G401 (cell line): ENCODE results near the gene GLT1D1. TPM values are rescaled to one million over a fixed set of nuclear protein-coding genes. Genes with fewer than 3 reads are reported as not detected.
"Not testable (repeated sequence)": the region's sequence is repeated elsewhere in the genome, so short reads cannot be mapped to it uniquely, and the experiment has no call there.

ENCODE experiments used
- DNase-seq: peaks from one replicate; pipeline ENCODE4 v3.0.0-alpha.2; 2015; ENCODE audit warnings: low spot score
- in situ Hi-C: cut with HindIII; loops from 2 replicates; pipeline ENCODE4 v1.10.0; 2016; ENCODE audit warnings: low sequenced_read_pairs, mixed read lengths
- total RNA-seq: library from RNA; depleted of rRNA; stranded (reverse); fragments of >200 nt; shearing (Covaris generic); gene quantifications from 2 replicates; pipeline ENCODE4 v1.2.3, GENCODE V29; 2014

The GLT1D1 gene
- total RNA-seq, 1 experiment from 2014 or later: 0.14 TPM

DNA sequence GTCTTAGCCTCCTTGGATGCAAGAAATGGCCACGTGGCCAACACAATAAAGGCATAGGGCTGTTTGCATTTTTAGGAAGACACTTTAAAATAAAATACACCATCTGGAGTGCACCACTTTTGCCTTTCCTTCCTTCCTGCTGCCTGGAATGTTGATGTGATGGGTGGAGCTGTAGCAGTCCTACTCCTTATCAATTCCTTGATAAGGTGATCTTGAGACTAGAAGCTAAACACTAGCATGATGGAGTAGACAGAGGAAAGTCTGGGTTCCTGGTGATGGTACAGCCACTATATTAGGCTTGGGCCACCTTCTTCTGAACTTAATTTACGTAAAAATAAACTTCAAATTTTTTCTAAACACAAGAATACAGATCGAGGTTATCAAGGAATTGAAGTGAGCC lies 2.9 kb upstream of the GLT1D1 start:
- in situ Hi-C loops: no loop called here

DNA sequence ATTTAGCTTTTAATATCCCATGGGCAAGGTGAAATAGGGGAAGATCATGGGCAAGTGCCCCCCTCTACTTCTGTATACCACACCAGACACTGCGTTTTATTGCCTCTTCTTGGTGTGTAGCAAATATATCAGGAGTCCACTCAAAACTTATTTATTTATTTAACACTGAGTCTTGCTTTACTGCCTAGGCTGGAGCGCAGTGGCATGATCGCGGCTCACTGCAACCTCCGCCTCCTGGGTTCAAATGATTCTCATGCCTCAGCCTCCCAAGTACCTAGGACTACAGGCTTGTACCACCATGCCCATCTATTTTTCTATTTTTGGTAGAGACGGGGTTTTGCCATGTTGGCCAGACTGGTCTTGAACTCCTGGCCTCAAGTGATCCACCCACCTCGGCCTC lies 1.8 kb upstream of the GLT1D1 start:
- DNase-seq, in situ Hi-C loops: not testable (repeated sequence)

More for the DNA sequence above, 2.9 kb upstream of the GLT1D1 start:
- DNase-seq: no peak

DNA sequence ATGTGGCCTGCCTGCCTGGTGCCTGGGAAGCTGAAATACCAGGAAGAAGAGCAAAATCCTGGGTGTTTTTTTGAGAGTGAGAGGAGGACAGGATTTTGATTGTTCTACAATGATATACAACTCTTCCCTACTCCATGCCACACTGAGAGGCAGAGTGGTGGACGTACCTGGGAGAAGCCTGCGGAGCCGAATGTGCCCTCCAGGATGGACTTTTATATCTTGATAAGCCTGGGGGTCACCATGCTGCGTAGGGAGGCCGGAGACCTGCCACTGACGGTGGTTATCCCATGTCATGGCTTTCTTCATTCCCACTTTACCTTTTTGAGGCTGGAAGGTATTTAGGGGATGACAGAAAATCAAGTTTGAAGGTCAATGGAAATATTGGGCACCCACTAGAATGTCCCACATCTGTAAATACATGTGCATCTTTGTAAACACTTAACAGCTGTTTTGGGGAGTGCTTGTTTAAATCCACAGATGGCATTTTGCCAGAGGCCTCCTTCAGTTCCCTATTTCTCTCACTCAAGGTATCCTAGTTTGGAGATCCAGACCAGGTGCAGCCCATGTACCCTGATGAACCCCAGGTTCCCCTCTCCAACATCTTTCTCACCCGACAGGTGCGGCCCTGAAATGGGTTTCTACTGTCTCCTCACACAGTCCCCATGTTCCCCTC lies 1.1 kb upstream of the GLT1D1 start:
- in situ Hi-C loops: no loop called here
- DNase-seq: no peak

DNA sequence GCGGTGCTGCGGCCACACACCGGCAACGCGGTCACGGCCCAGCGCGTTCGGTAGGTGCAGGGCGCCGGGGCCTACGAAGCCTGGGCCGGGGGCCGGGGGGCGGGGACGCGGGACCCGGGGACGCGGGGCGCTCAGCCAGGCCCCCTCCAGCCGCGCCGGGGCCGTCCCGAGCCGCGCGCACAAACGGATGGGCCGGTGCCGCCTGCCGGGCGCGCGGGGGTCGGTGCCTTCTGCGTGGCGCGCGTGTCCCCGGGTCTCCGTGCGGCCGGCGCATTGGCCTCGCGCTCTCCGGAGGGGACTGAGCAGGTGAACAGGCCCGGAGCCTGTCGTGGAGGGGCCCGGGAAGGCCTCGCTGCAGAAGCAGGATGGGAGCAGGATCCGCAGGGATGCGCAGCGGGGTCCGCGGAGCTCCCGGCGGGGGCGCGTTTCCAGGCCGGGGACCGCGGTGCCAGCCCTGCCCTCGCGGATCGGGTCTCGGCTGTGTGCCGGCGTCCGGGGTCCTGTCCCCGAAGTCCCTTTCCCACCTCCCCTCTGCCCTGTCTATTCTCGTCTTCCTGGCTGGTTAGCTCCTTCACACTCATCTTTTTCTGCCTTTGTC lies 421 bp downstream of the GLT1D1 start:
- in situ Hi-C loops: no loop called here
- peak; percentile 34 for DNase-seq

DNA sequence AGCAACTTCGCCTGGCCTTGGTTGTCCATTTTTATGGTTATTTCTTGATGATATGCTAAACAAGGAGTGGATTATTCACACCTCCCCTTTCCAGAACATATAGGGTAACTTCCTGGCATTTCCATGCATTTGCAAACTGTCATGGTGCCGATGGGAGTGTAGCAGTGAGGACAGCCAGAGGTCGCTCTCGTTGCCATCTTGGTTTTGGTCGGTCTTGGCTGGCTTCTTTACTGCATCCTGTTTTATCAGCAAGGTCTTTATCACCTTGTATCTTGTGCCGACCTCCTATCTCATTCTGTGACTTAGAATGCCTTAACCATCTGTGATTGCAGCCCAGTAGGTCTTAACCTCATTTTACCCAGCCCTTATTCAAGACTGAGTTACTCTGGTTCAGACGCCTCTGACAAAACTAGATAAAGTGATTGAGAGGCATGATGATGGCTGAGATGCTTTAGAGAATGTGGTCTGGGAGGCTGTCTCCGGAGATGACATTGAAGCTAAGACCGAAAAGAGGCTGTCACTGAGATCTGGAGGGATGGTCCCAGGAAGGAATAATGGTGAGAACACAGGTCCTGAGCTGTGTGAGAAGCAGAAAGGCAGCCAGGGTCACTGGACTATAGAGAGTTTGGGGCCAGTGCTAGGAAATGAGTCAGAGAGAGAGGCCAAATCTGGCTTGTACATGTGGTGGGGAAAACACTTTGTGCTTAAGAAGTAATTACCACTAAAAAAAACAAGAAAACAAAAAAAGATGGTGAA lies 2.9 kb downstream of the GLT1D1 start:
- in situ Hi-C loops: no loop called here
- DNase-seq: no peak

DNA sequence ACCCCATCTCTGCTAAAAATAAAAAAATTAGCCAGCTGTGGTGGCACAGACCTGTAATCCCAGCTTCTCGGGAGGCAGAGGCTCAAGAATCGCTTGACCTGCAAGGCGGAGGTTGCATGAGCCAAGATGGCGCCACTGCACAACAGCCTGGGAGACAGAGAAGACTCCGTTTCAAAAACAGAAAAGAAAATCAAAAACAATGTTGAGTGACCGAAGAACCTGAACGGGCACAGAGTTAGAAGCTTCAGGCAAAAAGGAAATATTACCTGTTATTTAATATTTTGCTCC lies 3.5 kb downstream of the GLT1D1 start:
- in situ Hi-C loops: no loop called here

DNA sequence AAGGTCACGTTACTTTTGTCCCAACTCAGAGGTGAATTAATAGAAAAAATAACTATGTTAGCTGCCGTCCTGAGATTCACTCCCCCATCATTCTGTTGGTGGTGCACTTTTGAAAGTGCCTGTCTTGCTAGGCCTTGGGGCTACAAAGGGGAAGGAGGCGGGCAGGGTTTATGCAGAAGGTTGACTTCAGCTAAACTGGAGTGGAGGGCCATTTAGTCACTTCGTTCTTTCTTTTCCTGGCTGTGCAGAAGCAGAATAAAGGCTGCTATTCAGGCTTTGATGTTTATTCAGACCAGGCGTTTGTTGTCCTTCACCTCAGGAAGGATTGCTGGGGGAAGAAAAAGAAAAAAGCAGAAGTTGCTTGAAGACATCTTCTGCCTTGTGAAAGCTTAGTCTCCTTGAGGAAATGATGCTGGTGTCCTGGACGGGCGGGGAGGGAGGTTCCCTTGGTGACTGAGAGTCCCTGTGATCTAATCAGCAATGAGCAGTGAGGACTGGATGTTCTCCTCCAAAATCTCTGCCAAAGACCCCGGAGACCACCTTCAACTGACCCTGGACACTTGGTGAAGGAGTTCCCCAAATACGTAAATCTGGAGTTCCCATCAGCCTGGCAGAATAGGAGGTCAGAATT lies 4.0 kb downstream of the GLT1D1 start:
- in situ Hi-C loops: no loop called here
- DNase-seq: no peak

More for the DNA sequence above, 3.5 kb downstream of the GLT1D1 start:
- DNase-seq: no peak

DNA sequence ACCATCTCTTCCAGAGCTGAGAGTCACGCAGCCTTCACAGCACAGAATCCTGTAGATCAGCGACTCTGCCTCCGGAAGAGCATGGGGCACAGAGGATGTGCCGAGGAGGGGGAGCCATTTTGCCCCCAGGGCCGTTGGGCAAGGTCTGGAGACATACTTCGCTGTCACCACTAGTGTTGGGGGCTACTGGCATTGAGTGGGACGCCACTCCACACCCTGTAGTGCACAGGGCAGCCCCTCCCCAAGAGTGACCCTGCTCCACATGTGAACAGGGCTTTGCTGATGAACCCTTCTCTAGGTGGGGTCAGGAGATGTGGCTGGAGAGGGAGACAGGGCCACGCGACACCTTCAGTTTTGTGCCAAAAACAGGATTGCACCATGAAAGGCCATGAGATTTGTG lies 6.0 kb downstream of the GLT1D1 start:
- in situ Hi-C loops: no loop called here
- no peak for DNase-seq

DNA sequence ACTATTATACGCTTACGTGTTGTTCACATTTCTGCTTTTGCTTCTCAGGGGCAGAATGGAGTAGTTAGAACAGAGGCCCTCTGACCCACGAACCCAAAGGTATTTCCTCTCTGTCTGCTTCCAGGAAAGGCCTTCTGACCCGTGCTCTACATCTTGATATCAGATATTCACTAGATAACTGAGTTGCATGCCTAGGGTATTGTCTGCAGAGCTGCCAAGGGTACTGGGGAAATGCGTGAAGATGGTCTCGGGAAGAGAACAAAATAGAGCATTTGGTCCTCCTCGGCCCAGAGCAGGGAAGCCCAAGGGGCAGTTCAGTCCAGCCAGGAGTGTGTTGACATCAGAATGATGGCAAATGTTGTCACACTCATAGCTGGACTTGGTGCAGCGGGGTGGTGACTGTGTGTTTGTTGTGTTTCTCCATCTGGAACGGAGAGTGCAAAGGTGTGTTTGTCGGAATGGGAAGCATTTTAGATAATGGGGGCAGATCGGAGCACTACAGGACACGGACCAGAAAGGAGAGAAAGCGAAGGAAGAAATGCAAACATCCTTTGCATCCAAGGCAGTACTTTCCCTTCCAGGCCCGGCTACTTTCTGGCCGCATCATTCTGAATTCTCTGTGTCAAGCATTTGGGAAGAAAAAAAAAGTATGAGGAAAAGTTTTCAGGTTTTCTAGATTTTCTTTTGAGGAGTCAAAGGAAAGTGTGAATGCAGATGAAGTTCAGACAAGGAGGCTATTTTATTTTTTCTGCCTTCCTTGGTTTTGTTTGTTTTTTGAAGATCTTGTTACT lies 8.1 kb downstream of the GLT1D1 start:
- in situ Hi-C loops: no loop called here
- no peak for DNase-seq

DNA sequence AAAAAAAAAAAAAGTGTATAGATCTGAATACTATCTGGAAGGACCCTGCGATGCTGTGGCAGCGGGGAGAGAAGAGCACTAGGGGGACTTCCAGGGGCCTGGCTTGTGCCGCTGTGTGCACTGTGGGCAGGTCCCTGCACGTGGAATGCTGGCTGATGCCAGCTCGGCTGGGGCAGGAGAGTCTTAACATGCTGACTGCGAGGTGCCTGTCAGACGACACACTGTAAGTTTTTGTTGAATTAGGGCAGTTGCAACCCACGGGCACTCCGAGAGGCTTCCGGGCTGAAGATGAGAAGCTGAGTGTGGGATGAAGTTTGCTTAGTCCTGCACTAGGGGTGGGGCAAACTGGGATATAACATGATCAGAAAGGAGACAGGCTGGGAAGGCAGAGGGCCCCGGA lies 10.7 kb downstream of the GLT1D1 start:
- DNase-seq: peak; percentile 32
- in situ Hi-C loops: no loop called here

DNA sequence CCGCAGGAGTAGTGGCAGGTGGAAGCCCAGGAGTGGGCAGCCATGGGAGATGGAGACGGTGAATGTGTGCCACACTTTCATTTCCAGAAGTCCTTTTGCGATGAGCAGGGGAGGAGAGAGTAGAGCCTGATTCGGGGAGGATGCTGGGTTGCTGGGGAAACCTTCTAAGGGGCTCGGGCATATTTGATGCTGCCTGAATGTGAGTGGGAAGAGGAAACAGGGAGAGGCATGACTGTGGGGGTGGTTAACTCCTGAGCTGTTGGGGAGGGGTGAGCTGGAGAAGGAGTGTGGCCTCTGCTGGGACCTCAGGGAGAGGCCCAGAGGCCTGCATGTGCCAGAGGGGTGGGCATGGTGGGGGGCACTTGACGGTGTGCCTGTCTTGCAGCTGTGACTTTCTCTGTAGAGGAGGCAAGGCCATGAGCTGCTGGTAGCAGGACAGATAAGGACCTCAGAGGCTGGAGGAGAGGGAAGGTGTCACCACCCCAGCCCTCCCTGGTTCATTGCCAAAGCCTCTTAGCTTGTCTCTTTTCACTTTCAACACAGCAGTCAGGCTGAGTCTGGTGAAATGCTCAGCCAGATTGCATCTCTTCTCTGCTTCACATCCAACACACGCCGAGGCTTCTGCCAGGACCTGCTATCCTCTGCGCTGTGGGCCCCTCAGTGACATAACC lies 11.4 kb downstream of the GLT1D1 start:
- in situ Hi-C loops: no loop called here
- DNase-seq: peak; percentile 28

DNA sequence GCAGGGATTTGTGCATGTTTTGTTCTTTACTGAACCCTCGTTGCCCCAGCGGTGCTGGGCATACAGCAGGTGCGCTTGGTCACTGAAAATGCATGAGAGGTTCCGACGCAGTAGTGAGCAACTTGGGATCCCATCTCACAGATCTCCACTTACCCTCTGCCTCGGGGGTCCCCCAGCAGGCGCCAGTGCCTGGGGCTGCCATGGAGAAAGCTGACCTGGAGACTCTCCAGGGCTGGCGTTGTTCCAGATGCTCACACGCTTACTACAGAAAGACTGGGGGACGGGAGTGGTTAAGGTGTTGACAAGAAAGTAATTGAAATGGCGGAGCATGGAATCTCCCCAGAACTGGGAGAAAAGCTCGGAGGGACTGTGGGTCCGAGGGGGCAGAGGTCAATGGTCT lies 14.2 kb downstream of the GLT1D1 start:
- DNase-seq: no peak
- in situ Hi-C loops: no loop called here

DNA sequence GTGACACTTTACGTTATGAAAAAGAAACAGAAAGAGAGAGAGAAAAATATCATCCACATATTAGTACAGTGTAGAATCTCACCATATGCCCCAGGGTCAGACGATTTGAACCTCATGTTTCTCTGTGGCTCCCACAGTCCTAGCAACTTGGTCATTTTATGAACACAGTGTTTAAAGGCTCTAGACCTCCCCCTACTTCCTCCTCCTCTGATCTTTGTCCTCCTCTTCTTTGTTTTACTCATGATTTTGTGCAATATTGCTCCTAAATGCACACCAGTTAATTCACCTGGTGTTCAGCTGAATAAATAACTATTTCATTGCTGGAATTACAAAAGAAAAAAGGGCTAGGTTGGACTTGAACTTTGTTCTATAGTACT lies 18.2 kb downstream of the GLT1D1 start:
- DNase-seq: no peak
- in situ Hi-C loops: no loop called here

DNA sequence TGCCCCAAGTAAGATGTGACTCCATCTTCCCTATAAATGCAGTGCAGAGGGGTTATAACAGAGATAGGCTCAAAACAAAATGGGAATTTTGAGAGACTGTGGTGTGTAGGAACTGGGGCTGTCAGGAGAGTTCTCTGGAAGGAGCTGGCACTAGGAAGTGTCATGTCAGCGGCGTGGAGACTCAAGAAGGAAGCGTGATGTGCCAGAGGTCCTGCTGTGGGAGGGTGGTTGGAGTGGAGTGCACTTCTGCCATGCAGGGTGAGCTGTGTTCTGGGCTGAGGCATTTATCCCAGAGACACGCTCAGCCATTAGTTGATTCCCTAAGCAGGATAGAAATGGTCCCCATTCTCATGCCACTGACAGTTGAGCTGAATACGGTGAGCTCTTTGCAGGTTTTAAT lies 19.0 kb downstream of the GLT1D1 start:
- in situ Hi-C loops: no loop called here
- DNase-seq: no peak

DNA sequence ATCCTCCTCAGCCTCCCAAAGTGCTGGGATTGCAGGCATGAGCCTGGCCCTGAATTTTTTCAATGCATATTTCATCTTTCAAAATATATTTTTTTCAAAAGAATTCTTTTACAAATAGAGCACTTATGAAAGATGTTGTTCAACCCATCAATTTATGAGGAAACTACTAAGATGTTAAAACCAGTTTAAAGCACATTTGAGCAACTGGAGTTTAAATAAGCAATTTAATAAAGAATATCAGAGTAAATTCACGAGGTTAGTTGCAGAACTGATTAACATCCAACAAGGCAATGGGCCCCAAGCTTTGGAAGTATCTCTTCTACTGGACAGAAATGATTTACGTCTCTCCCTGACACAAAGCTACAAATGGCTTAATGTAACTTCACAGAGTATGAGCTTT lies 23.3 kb downstream of the GLT1D1 start:
- in situ Hi-C loops: no loop called here
- DNase-seq: no peak

DNA sequence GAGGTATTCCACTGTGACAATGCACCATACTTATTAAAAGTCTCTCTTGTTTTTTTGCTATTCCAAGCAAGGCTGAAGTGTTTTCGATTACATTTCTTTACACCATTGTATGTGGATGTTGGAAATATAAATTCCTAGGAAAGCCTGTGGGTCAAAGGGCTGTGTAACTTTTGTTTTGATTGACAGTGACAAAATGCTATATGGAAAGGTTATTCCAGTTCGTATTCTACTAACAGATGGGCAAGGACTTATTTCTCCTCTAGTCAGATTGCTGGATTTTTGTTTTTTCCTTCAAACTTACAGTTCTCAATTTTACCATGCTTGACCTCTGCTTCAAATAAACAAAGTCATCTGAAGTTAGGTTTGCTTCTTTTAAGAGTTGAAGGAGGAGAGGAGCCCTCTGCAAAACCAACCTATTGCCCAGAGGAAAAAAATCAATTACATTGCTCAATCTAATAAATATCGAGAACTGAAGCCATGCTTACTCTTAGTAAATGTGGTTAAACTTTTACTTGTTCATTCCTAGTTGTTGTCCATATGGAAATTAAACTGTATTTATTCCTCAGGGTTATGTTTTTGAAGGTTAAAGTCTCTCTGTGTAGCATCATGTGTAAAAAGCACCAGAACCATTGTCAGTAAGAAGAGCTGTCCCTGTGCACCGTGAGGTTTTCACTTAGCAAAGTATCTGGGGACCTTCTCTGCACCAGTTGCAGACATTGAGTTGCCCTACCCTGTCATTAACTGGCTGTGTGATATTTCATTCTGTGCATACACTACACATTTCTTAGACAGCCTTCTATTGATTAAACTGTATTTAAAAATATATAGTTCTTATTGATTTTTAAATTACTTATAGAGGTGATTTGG lies 26.9 kb downstream of the GLT1D1 start:
- in situ Hi-C loops: no loop called here

DNA sequence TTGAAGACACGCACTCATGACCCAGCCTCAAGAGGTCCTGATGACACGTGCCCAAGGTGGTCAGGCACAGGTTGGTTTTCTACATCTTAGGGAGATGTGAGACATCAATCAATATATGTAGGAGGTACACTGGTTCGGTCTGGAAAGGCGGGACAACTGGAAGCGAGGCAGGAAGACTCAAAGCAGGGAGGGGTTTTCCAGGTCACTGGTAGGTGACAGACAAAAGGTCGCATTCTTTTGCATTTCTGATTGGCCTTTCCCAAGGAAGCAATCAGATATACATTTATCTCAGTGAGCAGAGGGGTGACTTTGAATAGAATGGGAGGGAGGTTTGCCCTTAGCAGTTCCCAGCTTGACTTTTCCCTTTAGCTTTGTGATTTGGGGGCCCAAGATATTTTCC lies 38.6 kb downstream of the GLT1D1 start:
- no peak for DNase-seq
- in situ Hi-C loops: no loop called here

More for the DNA sequence above, 26.9 kb downstream of the GLT1D1 start:
- no peak for DNase-seq

DNA sequence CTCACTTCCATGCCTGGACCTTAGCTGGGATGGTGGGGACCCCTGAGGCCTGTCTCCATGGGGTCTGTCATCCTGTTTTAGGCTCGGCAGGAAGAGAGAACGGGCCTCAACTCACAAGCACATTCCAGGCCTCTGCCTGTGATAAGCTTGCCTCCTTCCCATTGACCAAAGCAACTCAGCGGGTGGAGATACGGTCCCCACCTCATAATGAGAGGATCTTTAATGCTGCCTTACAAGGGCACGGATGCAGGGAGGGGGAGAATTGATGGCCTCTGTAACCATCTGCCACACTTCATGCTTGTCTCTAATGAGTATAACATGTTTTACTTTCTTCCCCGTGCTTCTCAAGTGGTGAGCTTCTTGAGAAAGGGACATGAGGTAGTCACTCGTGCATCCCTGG lies 50.0 kb downstream of the GLT1D1 start:
- DNase-seq: no peak
- in situ Hi-C loops: no loop called here
